Measurements from ENCODE around the gene PTGR2. TPM values are rescaled to one million over a fixed set of nuclear protein-coding genes. Genes with fewer than 3 reads are reported as not detected.
"Not testable (repeated sequence)": the region's sequence is repeated elsewhere in the genome, so short reads cannot be mapped to it uniquely, and the experiment has no call there.

The PTGR2 gene
- total RNA-seq, 1 donor from 2014 or later: 36.7 TPM

DNA sequence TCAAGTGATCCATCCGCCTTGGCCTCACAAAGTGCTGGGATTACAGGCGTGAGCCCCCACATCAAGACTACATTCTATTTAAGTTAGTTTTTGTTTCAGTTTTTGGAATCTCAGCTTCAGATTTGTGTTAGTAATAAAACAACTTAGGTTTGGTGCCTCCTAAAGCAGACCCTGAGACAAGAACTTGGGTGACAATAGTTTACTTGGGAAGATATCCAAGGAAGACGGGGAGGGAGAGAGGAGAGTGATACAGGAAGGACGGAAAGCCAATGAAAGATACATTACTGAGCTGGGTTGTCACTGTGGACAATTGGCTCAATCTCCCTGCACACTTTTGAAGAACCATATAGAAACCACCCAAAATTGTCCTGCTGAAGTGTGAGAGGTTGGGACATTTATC lies 22.6 kb upstream of the PTGR2 start:
- DNase-seq (ENCODE audit: low spot score): no peak
- intact Hi-C loops (cut with DNase I): loop anchor here (10.0 kb wide), 1 partner anchor 184 kb away; the partner anchor contains the start of gene DNAL1

DNA sequence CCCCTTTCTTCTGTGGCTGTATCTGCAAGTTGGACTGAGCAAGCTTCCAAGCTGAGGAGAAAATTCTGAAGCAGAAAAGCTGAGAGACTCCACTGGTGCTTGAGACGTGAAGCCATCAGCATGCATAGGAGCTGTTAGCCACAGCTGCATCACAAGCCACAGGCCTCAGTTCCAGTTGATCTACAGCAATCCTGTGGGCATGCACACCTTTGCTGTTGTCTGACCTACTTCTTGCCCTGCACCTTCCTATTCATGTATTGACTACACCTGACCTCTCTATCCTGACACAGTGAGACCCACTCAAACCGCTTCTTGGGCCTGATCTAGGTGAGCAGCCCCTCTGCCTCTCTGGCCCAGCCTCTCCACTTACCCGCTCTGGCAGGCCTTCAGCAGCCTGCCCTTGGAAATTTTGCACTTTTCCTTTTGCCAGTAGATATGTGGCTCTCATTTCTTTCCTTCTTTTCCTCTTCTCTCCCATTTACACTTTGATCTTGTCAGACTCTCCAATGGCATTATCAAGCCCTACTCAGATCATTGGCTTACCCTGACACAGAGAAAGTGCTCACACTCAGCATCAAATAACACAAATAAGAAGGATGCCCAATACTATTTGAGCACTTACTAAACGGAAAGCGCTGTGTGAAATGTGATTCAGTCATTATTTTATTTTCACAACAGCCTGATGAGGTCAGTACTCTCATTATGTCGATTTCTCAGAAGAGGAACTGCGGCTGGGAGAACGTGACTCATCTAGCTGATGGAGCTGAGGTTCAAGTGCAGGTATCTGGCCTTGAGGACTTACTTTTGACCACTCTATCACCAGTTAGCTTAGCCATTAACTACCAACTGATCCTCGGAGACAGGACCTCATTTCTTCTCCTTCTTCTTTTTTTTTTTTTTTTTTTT lies 21.9 kb upstream of the PTGR2 start:
- intact Hi-C loops (cut with DNase I): loop anchor here (10.0 kb wide), 1 partner anchor 185 kb away; the partner anchor contains the start of gene DNAL1
- DNase-seq (ENCODE audit: low spot score): no peak

DNA sequence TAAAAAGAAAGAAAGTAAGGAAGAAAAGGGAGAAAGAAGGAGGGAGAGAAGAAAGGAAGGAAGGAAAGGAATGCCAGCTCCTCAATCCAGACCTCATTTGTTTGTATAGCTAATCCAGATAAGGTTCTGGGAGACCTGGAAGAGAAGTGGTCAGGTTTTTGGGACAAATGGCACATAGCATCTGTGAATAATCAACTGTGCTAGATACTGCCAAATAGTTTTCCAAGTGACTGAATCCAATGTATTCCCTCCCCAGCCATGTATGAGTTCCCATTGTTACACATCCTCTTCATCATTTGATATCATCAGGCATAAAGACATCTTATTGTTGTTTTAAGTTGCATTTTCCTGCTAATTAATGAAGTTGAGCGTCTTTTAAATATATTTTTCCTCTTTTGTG lies 18.6 kb upstream of the PTGR2 start:
- intact Hi-C loops (cut with DNase I): no loop called here
- DNase-seq (ENCODE audit: low spot score): no peak

DNA sequence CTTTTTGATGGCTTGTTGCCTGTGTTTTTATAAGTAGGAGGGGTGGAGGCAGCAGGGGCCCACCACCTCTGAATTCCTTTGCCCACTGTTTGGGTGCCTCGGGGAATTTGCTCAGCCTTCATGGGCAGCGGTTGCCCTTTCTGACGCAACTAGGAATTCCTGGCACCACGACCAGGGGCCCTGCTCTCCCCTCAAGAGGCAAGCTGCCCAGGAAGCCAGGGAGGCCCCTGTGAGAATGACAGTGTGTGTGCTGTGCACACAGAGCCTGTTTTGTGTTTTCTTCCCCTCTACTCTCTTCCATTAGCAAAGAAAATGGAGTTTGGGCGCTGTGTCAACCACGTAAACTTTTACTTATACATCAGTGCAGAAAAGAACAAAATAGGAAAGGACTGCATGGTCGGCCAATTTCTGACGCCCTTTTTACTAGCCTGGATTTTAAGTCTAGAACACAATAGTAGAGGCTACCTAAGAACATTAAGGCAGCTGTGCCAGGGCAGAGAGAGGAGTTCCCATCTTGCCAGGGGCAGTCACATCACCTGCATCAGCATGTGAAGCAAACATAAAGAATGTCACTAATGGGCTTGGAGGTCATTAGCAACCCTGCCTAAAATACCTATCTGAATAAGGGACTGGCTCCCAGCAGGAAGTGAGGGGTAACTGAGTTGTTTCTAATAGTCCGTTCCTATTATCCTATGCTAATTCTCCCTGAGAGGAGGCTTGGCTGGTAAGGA lies 17.9 kb upstream of the PTGR2 start:
- DNase-seq (ENCODE audit: low spot score): no peak
- intact Hi-C loops (cut with DNase I): no loop called here

DNA sequence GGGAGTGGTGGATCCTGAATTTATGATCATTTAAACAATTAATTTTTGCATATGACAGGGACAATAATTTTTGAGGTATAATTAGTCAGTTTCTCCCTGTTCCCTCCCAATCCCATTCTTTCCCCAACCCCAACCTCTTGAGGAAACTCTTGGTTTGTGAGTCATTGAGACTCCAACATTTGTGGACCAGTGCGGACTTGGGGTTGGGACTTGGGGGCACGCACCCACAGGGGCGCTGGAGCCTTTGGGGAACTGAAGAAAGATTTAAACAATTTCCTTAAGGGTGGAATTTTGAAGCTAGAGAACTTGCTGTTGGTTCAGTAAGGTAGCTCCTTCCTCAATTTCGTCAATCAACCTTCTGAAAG lies 17.4 kb upstream of the PTGR2 start:
- DNase-seq (ENCODE audit: low spot score): no peak
- intact Hi-C loops (cut with DNase I): no loop called here

DNA sequence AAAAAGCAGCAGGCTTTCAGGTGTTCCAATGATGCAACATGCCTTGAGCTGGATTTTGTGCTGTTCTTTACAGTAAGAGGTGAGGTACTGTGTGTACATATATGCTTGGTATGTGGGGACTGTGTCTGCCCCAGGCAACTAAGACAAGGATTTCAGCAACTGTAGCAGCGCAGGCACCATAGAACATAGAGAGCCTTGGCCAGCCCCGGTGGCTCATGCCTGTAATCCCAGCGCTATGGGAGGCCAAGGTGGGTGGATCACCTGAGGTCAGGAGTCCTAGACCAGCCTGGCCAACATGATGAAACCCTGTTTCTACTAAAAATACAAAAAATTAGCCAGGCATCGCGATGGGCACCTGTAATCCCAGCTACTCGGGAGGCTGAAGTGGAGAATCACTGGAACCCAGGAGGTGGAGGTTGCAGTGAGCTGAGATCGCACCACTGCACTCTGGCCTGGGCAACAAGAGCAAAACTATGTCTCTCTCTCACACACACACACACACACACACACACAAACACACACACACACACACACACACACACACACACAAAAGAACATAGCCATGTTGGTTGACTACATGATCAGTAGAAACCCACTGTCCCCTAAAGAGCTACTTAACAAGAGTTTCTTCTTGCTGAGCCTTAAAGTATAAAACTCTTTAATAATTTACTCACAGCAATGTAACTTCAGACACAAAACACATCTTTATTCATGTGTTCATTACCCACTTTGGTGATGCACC lies 13.2 kb upstream of the PTGR2 start:
- DNase-seq (ENCODE audit: low spot score); intact Hi-C loops (cut with DNase I): not testable (repeated sequence)

DNA sequence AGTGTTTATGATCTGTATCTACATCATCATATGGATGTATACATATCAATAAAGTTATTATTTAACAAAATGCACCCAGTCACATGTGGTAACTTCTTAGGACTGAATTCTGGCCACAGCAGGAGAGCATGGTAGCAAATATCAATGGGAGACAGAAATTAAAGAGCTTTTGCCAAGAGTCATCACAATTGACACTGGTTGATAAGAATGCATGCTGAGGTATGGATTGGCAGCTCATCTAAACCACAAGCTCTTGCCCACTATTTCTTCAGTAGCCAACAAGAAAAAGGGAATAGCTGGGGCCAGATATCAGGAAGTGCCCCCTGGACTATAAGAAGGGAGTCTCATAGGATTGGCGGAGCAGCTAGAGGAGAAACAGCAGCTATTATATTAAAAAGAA lies 9.4 kb upstream of the PTGR2 start:
- DNase-seq (ENCODE audit: low spot score): no peak
- intact Hi-C loops (cut with DNase I): no loop called here

DNA sequence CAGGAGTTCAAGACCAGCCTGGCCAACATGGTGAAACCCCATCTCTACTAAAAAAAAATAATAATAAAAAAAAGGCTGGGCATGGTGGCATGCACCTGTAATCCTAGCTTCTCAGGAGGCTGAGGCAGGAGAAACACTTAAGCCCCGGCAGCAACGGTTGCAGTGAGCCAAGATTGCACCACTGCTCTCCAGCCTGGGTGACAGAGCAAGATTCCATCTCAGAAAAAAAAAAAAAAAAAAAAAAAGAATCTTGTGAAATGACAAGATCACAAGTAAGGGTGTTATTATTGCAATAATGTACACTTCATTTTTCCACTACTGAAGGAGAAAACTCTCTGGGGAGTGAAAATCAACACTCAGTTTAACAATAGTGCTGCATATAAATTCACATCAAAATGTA lies 8.8 kb upstream of the PTGR2 start:
- DNase-seq (ENCODE audit: low spot score): no peak

DNA sequence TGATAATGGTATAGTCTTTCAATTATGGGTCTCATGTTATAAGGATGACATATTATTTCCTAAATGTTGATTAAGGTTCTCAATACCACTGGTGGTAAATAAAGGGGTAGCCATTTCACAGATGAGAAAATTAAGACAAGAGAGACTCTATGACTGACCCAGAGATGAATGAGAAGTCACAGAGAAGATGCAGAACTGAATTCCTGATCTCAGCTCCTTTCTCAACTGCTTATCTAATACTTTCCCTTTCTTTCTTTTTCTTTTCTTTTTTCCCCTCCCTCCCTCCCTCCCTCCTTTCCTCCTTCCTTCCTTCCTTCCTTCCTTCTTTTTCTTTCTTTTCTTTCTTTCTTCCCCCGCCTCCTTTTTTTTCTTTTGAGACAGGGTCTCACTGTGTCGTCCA lies 8.3 kb upstream of the PTGR2 start:
- no peak for DNase-seq (ENCODE audit: low spot score)
- intact Hi-C loops (cut with DNase I): no loop called here

More for the DNA sequence above, 8.8 kb upstream of the PTGR2 start:
- intact Hi-C loops (cut with DNase I): no loop called here

DNA sequence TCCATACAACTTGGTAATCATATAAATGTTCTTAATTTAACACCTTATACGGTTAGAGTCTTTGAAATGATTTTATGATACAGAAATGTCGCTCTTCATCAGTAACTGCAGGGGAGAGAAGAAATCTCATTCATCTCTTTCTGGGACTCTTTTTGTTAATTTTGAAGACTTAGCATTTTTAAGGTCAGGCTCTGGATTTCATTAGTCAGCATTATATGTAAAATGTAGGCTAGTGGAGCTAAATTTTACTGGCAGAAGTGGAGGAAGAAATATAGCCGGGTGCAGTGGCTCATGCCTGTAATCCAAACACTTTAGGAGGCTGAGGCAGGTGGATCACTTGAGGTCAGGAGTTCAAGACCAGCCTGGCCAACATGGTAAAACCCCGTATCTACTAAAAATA lies 4.7 kb upstream of the PTGR2 start:
- DNase-seq (ENCODE audit: low spot score): no peak
- intact Hi-C loops (cut with DNase I): no loop called here

DNA sequence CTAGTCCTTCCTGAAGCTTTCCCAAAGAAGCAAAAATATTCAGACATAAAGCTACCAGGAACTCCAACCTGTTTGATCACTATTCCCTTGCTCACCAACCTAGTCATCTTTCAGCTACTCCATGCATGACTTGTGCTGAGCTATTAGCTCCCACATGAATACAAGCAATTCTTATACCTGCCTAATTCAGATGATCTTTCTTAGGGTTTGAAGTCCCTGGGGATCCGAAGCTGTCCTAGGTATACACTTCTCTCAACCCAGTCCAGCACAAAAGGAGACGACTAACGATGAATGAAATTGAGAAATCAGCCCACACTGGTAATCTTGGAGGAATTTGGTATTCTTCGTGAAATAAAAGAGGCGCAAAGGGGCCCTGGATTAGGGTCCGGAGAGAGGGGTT lies 631 bp upstream of the PTGR2 start:
- no peak for DNase-seq (ENCODE audit: low spot score)

DNA sequence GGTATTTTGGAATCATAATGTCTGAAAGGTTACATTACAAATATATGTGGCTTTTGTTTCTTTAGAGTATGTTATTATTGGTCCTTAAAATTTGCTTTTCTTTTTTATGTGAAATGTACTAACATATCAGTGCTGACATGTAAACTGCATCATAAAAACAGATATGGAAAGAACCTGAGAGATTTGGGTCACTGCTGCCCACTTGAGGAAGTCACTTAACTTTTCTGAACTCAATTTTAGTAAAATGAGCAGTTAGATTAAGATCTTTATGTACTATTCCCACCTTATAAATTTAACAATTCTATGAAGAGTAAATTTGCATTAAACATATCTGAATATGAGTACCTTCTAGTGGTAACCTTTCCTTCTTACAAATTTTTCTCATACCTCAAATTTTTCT lies 7.5 kb downstream of the PTGR2 start:
- no peak for DNase-seq (ENCODE audit: low spot score)
- intact Hi-C loops (cut with DNase I): no loop called here

More for the DNA sequence above, 631 bp upstream of the PTGR2 start:
- intact Hi-C loops (cut with DNase I): loop anchor here (5.0 kb wide), 1 partner anchor 36 kb away; the partner anchor contains the start of gene ZNF410

DNA sequence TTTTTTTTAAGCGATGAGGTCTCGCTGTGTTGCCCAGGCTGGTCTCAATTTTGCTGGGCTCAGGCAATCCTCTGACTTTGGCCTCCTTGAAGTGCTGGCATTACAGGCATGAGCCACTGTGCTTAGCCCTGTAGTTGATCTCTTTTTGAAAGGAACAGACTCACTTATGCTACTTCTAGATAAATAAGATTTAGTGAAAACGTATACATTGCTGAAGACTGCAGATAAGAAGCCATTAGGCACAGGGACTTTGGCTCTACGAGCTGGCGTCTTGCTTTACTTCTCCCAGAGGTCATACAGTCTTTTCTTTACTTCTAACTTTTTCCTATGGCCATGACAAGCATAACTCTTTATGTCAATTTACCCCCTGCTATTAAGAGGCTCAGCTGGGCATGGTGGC lies 9.4 kb downstream of the PTGR2 start:
- no peak for DNase-seq (ENCODE audit: low spot score)
- intact Hi-C loops (cut with DNase I): no loop called here

DNA sequence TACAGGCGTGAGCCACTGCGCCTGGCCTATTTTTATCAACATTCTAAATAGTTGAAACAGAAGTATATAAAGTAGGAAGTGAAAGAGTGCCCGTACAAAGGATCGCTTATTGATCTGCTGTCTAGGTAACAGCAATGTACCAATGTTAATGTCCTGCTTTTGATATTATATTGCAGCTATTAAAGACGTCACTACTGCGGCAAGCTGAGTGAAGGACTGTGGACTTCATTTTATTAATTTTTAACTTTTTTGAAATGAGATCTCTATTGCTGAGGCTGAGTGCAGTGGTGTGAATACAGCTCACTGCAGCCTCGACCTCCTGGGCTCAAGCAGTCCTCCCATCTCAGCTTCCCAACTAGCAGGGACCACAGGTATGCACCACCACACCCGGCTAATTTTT lies 10.8 kb downstream of the PTGR2 start:
- intact Hi-C loops (cut with DNase I): no loop called here
- no peak for DNase-seq (ENCODE audit: low spot score)

DNA sequence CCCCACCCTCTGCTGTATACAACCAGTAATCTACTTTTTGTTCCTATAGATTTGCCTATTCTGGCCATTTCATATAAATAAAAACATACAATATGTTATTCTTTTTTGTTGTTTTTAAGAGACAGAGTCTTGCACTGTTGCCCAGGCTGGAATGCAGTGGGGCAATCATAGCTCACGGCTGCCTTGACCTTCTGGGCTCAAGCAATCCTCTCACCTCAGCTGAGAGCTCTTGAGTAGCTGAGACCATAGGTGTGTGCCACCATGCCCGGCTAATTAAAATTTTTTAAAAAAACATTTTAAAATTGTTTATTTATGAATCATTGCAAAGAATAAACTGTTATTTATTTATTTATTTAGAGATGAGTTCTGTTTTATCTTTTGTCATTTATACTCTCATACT lies 11.6 kb downstream of the PTGR2 start:
- no peak for DNase-seq (ENCODE audit: low spot score)
- intact Hi-C loops (cut with DNase I): no loop called here

DNA sequence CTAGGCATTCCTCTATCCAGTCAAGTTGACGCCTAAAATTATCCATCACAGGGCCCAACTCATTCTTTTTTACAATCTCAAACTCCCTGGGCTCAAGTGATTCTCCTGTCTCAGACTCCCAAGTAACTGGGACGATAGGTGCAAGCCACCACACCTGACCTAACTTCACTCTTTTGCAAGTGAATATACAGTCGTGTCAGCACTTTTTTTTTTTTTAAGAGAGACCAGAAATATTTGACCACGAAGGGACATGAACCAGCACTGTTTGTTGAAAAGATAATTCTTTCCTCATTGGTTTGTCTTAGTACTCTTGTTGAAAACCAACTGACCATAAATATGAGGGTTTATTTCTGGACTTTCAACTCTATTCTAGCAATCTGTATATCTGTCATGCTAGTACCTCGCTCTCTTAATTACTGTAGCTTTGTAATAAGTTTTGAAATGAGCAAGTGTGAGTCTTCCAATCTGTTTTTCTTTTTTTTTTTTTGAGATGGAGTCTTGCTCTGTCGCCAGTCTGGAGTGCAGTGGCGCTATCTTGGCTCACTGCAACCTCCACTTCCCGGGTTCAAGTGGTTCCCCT lies 14.0 kb downstream of the PTGR2 start:
- DNase-seq (ENCODE audit: low spot score): no peak
- intact Hi-C loops (cut with DNase I): no loop called here

DNA sequence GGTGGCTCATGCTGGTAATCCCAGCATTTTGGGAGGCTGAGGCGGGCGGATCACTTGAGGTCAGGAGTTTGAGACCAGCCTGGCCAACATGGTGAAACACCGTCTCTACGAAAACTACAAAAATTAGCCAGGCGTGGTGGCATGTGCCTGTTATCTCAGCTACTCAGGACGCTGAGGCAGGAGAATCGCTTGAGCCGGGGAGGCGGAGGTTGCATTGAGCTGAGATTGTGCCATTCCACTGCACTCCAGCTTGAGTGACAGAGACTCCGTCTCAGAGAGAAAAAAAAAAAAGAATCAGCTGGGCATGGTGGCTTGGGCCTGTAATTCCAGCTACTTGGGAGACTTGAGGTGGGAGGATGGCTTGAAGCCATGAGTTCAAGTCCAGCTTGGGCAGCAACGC lies 18.1 kb downstream of the PTGR2 start:
- intact Hi-C loops (cut with DNase I); DNase-seq (ENCODE audit: low spot score): not testable (repeated sequence)

DNA sequence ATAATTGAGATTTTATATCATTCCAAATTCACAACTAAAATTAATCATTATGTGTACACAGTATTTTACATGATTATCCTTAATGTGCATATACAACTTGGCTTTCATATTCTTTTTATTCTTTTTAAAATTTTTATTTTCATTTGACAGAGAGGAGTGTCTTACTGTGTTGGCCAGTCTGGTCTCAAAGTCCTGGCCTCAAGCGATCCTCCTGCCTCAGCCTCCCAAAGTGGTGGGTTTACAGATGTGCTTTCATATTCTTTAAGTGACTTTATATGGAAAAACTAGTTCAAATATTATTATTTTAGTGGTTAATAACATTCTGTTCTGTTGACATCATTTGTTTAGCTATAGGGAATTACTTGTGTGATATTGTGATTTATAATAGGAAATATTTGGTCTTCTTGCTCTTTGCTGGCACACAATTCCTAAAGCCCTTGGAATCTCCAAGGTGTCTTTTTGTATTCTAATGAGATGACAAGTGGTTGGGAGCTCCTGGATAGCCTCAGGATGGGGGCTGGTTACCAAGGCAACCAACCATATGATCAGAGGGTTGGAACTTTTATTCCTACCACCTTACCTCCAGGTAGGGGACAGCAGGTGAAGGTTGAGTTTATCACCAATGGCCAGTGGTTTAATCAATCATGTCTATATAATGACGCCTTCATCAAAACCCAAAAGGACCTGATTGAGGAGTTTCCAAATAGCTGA lies 19.0 kb downstream of the PTGR2 start:
- DNase-seq (ENCODE audit: low spot score): no peak
- intact Hi-C loops (cut with DNase I): no loop called here

DNA sequence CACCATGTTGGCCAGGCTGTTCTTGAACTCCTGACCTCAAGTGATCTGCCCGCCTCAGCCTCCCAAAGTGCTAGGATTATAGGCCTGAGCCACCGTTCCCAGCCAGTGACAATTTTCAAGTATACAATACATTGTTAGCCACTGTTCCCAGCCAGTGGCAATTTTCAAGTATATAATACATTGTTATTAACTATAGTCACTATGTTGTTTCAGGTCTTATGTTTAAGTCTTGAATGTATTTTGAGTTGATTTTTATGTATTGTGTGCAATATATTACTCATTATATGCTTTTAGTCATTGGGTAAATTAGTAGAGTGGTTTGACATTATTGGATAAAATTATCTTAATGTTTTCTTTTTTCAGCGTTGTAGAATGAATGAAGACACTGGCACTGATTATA lies 22.0 kb downstream of the PTGR2 start:
- intact Hi-C loops (cut with DNase I): no loop called here

More for the DNA sequence above, 22.0 kb downstream of the PTGR2 start:
- no peak for DNase-seq (ENCODE audit: low spot score)
